Caco-2 (cell line): ENCODE measurements around the gene FBXO15. TPM values are rescaled to one million over a fixed set of nuclear protein-coding genes. Genes with fewer than 3 reads are reported as not detected.

Experiments used
- BruUV-seq: library from RNA; stranded (reverse); fragments of 400-500 nt; replicated peaks from 2 replicates; lab custom pipeline; 2021; lab: Mats Ljungman, UMichigan
- CTCF ChIA-PET: fragments of 300-600 bp; sonication (Branson Sonifier 250); formaldehyde crosslinking; loops from one replicate; lab custom pipeline; 2022; ENCODE audit warnings: antibody characterized with exemption; lab: Charles Lee
- POLR2A ChIA-PET: fragments of 300-600 bp; sonication (Branson Sonifier 250); formaldehyde crosslinking; loops from one replicate; lab custom pipeline; 2022; ENCODE audit warnings: antibody characterized with exemption; lab: Charles Lee
- DNase-seq, 2 experiments: peaks; one replicate each; pipeline versions ENCODE4 v3.0.0 to v3.0.0-alpha.2; 2020 to 2022
- H3K27me3 ChIP-seq: replicated peaks from 2 replicates; pipeline ENCODE4 v1.6.0; 2011; ENCODE audit warnings: low read length; ENCODE audit not compliant: control insufficient read depth, insufficient read depth
- H3K36me3 ChIP-seq: 2 replicates; pipeline ENCODE4 v1.5.1; 2011; ENCODE audit warnings: low read length; ENCODE audit not compliant: control insufficient read depth, insufficient read depth
- H3K4me1 ChIP-seq: fragments of 250-450 bp; sonication (Bioruptor Pico); 2 replicates; pipeline ENCODE4 v1.5.1; 2020; ENCODE audit warnings: mild to moderate bottlenecking
- H3K4me3 ChIP-seq: 2 replicates; pipeline ENCODE4 v1.5.1; 2011; ENCODE audit warnings: low read depth, mild to moderate bottlenecking, control low read depth, low read length
- H3K9me3 ChIP-seq: fragments of 250-450 bp; sonication (Bioruptor Pico); 2 replicates; pipeline ENCODE4 v1.5.1; 2020; ENCODE audit warnings: mild to moderate bottlenecking, moderate library complexity
- H3K27ac Mint-ChIP-seq: one replicate; pipeline ENCODE4 v1.8.0; 2022; ENCODE audit warnings: mixed read lengths; ENCODE audit not compliant: unreplicated experiment
- H3K27me3 Mint-ChIP-seq: one replicate; pipeline ENCODE4 v1.8.0; 2022; ENCODE audit warnings: mixed read lengths; ENCODE audit not compliant: insufficient read depth, unreplicated experiment
- H3K36me3 Mint-ChIP-seq: one replicate; pipeline ENCODE4 v1.8.0; 2022; ENCODE audit warnings: mild to moderate bottlenecking, mixed read lengths; ENCODE audit not compliant: insufficient read depth, unreplicated experiment
- H3K4me1 Mint-ChIP-seq: one replicate; pipeline ENCODE4 v1.8.0; 2022; ENCODE audit warnings: low read depth, mixed read lengths; ENCODE audit not compliant: unreplicated experiment
- H3K4me3 Mint-ChIP-seq: one replicate; pipeline ENCODE4 v1.8.0; 2022; ENCODE audit warnings: mild to moderate bottlenecking, moderate library complexity, mixed read lengths; ENCODE audit not compliant: unreplicated experiment
- H3K9me3 Mint-ChIP-seq: one replicate; pipeline ENCODE4 v1.8.0; 2022; ENCODE audit warnings: mixed read lengths; ENCODE audit not compliant: unreplicated experiment
- intact Hi-C: fragments of 100-400 bp; cut with micrococcal nuclease; formaldehyde crosslinking; loops from one replicate; pipeline ENCODE4 v1.10.0; 2022; ENCODE audit not compliant: unreplicated experiment
- total RNA-seq: library from RNA; stranded (reverse); gene quantifications from 2 replicates; pipeline ENCODE4 v1.2.3, GENCODE V29; 2022
- TF ChIP-seq, protein P1 (sequence below), 2 experiments: fragments of 200-600 bp in 1 of 2; IDR thresholded peaks; 1 replicate in 1 of 2; 2 replicates in 1 of 2; pipeline versions ENCODE4 v1.5.1 to v1.8.0; 2011 to 2022; ENCODE audit warnings: antibody characterized with exemption in 1 of 2, control low read depth in 1 of 2, inconsistent platforms in 1 of 2, low read depth in 1 of 2, low read length in 1 of 2, mild to moderate bottlenecking in 1 of 2, moderate library complexity in 1 of 2; ENCODE audit not compliant: insufficient read depth in 1 of 2, severe bottlenecking in 1 of 2, unreplicated experiment in 1 of 2

The FBXO15 gene
- total RNA-seq, 1 experiment from 2014 or later, result 0.29 TPM

GRCh38 chr18:74065366-74065765 is 82.3 kb downstream of the FBXO15 start:
- intact Hi-C loops, result no loop called here
- H3K4me1 Mint-ChIP-seq, result peaks cover 5% of the 10 kb centered on the region

GRCh38 chr18:74064510-74064909 is 83.1 kb downstream of the FBXO15 start:
- H3K27me3 Mint-ChIP-seq, result peaks cover 6% of the 10 kb centered on the region
- H3K4me1 ChIP-seq, result no peaks in the 10 kb centered on the region
- H3K36me3 ChIP-seq, result no peaks in the 10 kb centered on the region
- CTCF ChIA-PET, result no interaction called here
- no TSS peak for BruUV-seq
- H3K27ac Mint-ChIP-seq, result no peak overlapping the region
- peaks cover 5% of the 10 kb centered on the region for H3K4me1 Mint-ChIP-seq
- H3K9me3 ChIP-seq, result no peaks in the 10 kb centered on the region
- intact Hi-C loops, result no loop called here
- H3K27me3 ChIP-seq, result no peaks in the 10 kb centered on the region
- no peak overlapping the region for H3K4me3 ChIP-seq
- POLR2A ChIA-PET, result no interaction called here
- no peak for DNase-seq
- no peaks in the 10 kb centered on the region for H3K9me3 Mint-ChIP-seq
- no peak overlapping the region for H3K4me3 Mint-ChIP-seq
- H3K36me3 Mint-ChIP-seq, result no peaks in the 10 kb centered on the region
- TF ChIP-seq, protein P1, sequence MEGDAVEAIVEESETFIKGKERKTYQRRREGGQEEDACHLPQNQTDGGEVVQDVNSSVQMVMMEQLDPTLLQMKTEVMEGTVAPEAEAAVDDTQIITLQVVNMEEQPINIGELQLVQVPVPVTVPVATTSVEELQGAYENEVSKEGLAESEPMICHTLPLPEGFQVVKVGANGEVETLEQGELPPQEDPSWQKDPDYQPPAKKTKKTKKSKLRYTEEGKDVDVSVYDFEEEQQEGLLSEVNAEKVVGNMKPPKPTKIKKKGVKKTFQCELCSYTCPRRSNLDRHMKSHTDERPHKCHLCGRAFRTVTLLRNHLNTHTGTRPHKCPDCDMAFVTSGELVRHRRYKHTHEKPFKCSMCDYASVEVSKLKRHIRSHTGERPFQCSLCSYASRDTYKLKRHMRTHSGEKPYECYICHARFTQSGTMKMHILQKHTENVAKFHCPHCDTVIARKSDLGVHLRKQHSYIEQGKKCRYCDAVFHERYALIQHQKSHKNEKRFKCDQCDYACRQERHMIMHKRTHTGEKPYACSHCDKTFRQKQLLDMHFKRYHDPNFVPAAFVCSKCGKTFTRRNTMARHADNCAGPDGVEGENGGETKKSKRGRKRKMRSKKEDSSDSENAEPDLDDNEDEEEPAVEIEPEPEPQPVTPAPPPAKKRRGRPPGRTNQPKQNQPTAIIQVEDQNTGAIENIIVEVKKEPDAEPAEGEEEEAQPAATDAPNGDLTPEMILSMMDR (IDR thresholded peaks at IDR 0.05; ENCODE audit: insufficient read depth in 1 of 2, low read depth in 1 of 2, low read length in 1 of 2, severe bottlenecking in 1 of 2, unreplicated experiment in 1 of 2), result no peak

More at GRCh38 chr18:74065366-74065765, 82.3 kb downstream of the FBXO15 start:
- no peak overlapping the region for H3K27ac Mint-ChIP-seq
- no peaks in the 10 kb centered on the region for H3K36me3 Mint-ChIP-seq
- no peaks in the 10 kb centered on the region for H3K27me3 ChIP-seq
- TF ChIP-seq, protein P1 (IDR thresholded peaks at IDR 0.05; ENCODE audit: insufficient read depth in 1 of 2, low read depth in 1 of 2, low read length in 1 of 2, severe bottlenecking in 1 of 2, unreplicated experiment in 1 of 2), result no peak
- no peak overlapping the region for H3K4me3 Mint-ChIP-seq
- H3K9me3 Mint-ChIP-seq, result no peaks in the 10 kb centered on the region
- H3K4me1 ChIP-seq, result no peaks in the 10 kb centered on the region
- DNase-seq, result no peak
- no peaks in the 10 kb centered on the region for H3K36me3 ChIP-seq
- H3K27me3 Mint-ChIP-seq, result peaks cover 6% of the 10 kb centered on the region
- CTCF ChIA-PET, result no interaction called here
- no peak overlapping the region for H3K4me3 ChIP-seq
- no peaks in the 10 kb centered on the region for H3K9me3 ChIP-seq
- POLR2A ChIA-PET, result no interaction called here
- no TSS peak for BruUV-seq

DNA sequence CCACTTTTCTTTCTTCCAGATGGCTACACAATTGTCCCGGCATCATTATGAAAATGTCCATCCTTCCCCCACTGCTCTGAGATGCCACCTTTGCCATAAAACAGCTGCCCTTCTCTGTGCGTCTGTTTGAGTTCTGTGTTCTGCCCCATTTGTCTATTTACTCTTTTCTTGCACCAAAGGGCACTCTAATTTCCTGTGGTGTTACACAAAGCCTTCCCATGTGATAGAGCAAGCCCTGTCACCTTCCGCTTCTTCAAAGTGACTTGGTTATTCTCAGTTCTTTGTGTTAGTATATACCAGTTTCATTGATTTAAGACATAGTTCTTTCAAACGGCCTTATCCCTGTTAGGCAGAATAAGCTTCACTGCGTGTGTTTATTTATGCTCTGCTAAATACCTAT is 84.1 kb downstream of the FBXO15 start:
- intact Hi-C loops, result no loop called here
- Mint-ChIP-seq H3K4me3 (no peak overlapping the region), H3K27me3 (peaks cover 6% of the 10 kb centered on the region), H3K27ac (no peak overlapping the region), H3K9me3 (no peaks in the 10 kb centered on the region), H3K36me3 (no peaks in the 10 kb centered on the region), H3K4me1 (peaks cover 5% of the 10 kb centered on the region)
- CTCF ChIA-PET, result interaction anchor here (1.1 kb wide), 1 partner anchor 19 kb away, joined by 3 read pairs; no protein-coding TSS in a partner anchor
- POLR2A ChIA-PET, result no interaction called here
- no peaks in the 10 kb centered on the region for H3K27me3 ChIP-seq
- no peaks in the 10 kb centered on the region for H3K36me3 ChIP-seq
- H3K4me1 ChIP-seq, result no peaks in the 10 kb centered on the region
- H3K9me3 ChIP-seq, result no peaks in the 10 kb centered on the region
- DNase-seq, result no peak
- no TSS peak for BruUV-seq
- H3K4me3 ChIP-seq, result no peak overlapping the region
- TF ChIP-seq, protein P1 (IDR thresholded peaks at IDR 0.05; ENCODE audit: insufficient read depth in 1 of 2, low read depth in 1 of 2, low read length in 1 of 2, severe bottlenecking in 1 of 2, unreplicated experiment in 1 of 2), result no peak
